22Rv1 (cell line): ENCODE data around the gene JMJD7.

Experiments used
- ZFX ChIP-seq: fragments of 450-650 bp; IDR thresholded peaks from 2 replicates; pipeline ENCODE4 v1.6.1; 2017; ENCODE audit warnings: antibody characterized with exemption, borderline replicate concordance
- TF ChIP-seq, protein P1 (sequence below): fragments of 450-650 bp; IDR thresholded peaks from 2 replicates; pipeline ENCODE4 v1.5.1; 2017; ENCODE audit warnings: mild to moderate bottlenecking

DNA sequence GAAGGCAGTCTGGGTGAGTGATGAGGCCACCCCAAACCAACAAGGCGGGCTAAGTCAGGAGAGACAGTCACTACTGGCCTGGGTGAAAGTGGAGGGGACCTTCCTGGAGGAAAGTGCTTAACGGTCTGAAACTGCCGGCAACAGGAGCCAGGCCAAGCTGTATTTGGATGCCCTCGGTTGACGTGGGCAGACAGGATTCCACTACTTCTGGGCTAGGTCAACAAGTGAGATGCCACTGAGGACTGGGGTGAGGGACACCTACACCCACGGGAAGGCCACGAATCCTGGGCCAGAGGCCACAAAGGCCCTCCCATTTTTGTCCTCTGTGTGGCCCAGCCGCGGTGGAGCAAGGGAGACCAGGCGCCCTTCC, 53.6 kb downstream of the JMJD7 start:
- TF ChIP-seq, protein P1, sequence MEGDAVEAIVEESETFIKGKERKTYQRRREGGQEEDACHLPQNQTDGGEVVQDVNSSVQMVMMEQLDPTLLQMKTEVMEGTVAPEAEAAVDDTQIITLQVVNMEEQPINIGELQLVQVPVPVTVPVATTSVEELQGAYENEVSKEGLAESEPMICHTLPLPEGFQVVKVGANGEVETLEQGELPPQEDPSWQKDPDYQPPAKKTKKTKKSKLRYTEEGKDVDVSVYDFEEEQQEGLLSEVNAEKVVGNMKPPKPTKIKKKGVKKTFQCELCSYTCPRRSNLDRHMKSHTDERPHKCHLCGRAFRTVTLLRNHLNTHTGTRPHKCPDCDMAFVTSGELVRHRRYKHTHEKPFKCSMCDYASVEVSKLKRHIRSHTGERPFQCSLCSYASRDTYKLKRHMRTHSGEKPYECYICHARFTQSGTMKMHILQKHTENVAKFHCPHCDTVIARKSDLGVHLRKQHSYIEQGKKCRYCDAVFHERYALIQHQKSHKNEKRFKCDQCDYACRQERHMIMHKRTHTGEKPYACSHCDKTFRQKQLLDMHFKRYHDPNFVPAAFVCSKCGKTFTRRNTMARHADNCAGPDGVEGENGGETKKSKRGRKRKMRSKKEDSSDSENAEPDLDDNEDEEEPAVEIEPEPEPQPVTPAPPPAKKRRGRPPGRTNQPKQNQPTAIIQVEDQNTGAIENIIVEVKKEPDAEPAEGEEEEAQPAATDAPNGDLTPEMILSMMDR = no peak
- no peak for TF ChIP-seq ZFX
